H7 (cell line): ENCODE results near the gene RET. TPM values are rescaled to one million over a fixed set of nuclear protein-coding genes. Genes with fewer than 3 reads are reported as not detected.
A peak's percentile ranks its signal among the peaks of the same experiment; 100 is the strongest.
"Not testable (repeated sequence)": the region's sequence is repeated elsewhere in the genome, so short reads cannot be mapped to it uniquely, and the experiment has no call there.

Experiments used
- DNase-seq: peaks from one replicate; pipeline ENCODE4 v3.0.0; 2012
- H3K27me3 ChIP-seq: 2 replicates; pipeline ENCODE4 v1.6.0; 2011; ENCODE audit warnings: mild to moderate bottlenecking, low read length; ENCODE audit not compliant: control insufficient read depth, insufficient read depth
- H3K36me3 ChIP-seq: replicated peaks from 2 replicates; pipeline ENCODE4 v1.5.1; 2011; ENCODE audit warnings: low read length; ENCODE audit not compliant: control insufficient read depth, insufficient read depth
- H3K4me3 ChIP-seq: 2 replicates; pipeline ENCODE4 v1.5.1; 2011; ENCODE audit warnings: low read depth, mild to moderate bottlenecking, control low read depth, low read length, moderate library complexity; ENCODE audit not compliant: insufficient read depth
- total RNA-seq: library from RNA; depleted of rRNA; stranded (reverse); fragments of >200 nt; shearing (Covaris generic); gene quantifications from 2 replicates; pipeline ENCODE4 v1.2.3, GENCODE V29; 2014

The RET gene
- total RNA-seq, 1 experiment from 2014 or later: 16.0 TPM

DNA sequence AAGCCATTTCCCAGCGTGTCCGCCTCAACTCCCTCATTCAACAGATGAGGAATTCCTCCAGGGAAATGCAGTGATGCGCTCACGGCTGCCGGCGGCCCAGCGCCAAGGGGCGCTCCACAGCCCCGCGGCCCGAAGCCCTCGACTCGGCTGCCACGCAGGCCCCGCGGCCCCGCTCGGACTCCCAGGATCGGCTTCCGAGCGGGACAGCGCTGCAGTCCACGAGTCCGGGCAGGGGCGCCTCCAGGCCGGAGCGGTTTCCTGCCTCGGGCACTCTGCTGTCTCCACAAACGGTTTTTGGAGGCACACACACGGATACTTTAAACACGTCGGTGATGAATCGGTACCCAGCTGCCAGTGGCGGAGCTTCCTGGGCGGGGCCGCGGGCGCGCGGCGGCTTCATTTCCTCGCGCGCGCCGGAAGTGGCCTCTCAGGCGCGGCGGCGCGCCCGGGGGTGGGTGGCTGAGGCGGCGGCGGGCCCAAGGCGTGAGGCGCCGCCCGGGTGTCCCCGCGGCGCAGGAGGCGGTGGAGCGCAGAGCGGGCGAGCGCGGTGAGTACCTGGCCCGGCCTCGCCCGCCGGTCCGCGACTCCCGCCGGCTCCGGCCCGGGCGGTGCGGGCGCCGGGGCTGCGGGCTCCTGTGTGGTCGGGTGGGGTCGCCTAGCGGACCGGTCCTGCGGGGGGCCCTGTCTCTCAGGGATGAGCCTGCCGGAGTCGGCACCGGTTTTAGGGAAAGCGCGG is 61.3 kb downstream of the RET start, which contains the start of gene CSGALNACT2:
TSS of gene CSGALNACT2 (plus strand) at position 425 of the 736 bp plus-strand sequence. CDS start 16,705 bp downstream, outside the sequence.
- Histone ChIP-seq H3K4me3 (peak within 1 kb of the TSS; percentile 87), H3K27me3 (peaks cover 9% of the 10 kb centered on the region), H3K36me3 (no peaks in the 10 kb centered on the region)
- peak; percentile 92 for DNase-seq

DNA sequence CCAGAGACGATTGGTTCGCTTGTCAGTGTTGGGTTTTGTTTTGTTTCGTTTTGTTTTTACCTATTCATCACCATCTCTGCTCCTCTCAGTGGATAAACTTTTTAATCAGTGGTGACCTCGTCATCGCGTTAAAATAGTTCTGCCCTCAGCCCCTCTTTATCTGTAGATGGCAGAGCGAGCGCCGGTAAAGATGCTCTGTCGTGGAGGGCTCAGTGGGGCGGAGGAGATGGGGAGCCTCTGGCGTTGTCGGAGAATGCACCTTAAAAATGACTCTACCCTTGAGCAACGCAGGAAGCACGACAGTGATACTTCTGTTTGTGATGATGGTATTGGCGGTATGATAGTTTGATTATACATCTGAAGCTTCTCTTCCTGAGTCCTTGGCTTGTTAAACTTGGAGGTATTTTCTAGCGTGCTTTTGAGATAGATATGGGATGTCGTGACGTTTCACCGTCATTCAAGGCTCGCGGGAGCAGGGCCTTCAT is 61.9 kb downstream of the RET start:
- H3K27me3 ChIP-seq: peaks cover 9% of the 10 kb centered on the region
- H3K4me3 ChIP-seq: peak overlapping the region; percentile 87
- no peaks in the 10 kb centered on the region for H3K36me3 ChIP-seq
- DNase-seq: peak; percentile 73

DNA sequence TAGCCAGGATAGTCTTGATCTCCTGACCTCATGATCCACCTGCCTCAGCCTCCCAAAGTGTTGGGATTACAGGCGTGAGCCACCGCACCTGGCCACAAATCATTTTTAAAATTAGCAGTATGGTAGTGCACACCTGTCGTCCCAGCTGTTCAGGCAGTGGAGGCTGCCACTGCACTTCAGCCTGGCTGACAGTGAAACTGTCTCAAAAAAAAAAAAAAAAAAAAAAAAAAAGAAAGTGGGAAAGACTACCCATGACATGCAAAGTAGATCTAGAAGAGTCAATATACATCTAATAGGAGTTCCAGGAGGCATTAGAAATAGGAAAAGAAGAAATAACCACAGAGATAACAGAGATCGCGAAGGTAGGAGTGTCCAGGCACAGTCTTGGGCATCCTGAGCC is 64.6 kb downstream of the RET start:
- DNase-seq: no peak
- peaks cover 9% of the 10 kb centered on the region for H3K27me3 ChIP-seq
- no peaks in the 10 kb centered on the region for H3K36me3 ChIP-seq
- no peak overlapping the region for H3K4me3 ChIP-seq

DNA sequence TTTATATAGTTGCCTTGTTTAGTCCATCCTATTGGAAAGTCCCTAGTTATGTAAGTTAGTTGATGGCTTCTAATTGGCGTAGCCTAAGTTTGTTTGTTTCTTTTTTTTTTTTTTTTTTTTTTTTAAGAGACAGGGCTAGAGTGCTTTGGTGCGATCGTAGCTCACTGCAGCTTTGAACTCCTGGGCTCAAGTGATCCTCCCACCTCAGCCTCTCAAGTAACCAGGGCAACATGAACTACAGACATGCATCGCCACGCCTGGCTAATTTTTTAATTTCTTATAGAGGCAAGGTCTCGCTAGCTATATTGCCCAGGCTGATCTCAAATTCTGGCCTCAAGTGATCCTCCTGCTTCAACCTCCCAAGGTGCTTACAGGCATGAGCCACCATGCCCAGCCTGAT is 68.4 kb downstream of the RET start:
- no peaks in the 10 kb centered on the region for H3K36me3 ChIP-seq
- no peak for DNase-seq
- H3K4me3 ChIP-seq: no peak overlapping the region
- no peaks in the 10 kb centered on the region for H3K27me3 ChIP-seq

DNA sequence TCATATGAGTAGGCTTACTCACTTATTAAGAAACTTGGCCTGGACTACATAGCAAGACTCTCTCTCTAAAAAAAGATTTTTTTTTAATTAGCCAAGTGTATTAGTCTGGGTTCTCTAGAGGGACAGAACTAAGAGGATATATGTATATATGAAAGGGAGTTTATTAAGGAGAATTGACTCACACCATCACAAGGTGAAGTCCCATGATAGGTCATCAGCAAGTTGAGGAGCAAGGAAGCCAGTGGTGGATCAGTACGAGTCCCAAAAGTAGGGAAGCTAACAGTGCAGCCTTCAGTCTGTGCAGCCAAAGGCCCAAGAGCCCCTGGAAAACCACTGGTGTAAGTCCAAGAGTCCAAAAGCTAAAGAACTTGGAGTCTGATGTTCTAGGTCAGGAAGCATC is 69.1 kb downstream of the RET start:
- H3K36me3 ChIP-seq, H3K27me3 ChIP-seq, H3K4me3 ChIP-seq, DNase-seq: not testable (repeated sequence)

DNA sequence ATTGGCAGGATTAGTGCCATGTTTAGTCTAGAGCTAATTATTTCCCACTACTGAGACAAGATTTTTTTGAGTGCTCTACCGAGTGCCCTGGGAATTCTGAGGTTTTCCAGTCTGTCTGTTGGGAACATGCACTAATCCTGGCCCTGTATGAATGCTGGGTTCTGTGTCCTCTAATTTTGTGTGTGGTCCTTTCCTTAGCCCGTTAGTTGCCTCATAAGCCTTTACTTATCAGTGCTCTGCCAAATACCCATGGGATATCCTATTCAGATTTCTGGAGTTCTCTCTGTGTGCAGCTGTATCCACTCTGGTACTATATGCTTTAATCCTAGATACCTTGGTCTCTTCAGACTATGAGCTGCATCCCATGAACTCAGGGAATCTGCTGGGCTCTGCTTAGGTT is 74.5 kb downstream of the RET start:
- no peak for DNase-seq
- Histone ChIP-seq H3K27me3 (no peaks in the 10 kb centered on the region), H3K4me3 (no peak overlapping the region), H3K36me3 (no peaks in the 10 kb centered on the region)

DNA sequence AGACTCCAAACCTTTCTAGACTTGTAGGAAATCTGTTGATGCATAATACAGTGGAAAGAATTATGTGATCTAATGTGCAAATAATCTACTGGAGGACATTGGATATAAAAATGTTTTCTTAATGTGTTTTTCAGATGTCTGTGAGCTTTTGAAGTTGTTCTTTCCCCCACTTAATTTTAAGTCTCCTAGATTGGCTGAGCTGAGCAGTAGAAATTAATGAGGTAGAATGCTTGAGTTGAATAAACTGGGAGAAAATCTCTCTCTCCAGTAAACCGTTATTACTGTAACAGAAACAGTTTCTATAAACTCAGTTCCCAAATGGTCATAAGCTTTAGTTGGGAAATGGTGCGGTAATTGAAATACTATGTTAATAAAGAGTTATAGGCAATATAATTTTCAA is 77.0 kb downstream of the RET start:
- no peak overlapping the region for H3K4me3 ChIP-seq
- no peak for DNase-seq
- H3K36me3 ChIP-seq: no peaks in the 10 kb centered on the region
- H3K27me3 ChIP-seq: no peaks in the 10 kb centered on the region

DNA sequence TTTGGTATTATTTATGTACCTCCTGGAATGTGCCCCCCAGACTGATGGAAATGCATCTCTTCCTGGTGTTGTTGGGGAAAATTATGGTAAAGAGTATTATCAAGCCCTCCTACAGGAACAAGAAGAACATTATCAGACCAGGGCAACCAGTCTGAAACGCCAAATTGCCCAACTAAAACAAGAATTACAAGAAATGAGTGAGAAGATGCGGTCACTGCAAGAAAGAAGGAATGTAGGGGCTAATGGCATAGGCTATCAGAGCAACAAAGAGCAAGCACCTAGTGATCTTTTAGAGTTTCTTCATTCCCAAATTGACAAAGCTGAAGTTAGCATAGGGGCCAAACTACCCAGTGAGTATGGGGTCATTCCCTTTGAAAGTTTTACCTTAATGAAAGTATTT is 78.4 kb downstream of the RET start:
- Histone ChIP-seq H3K27me3 (no peaks in the 10 kb centered on the region), H3K4me3 (no peak overlapping the region), H3K36me3 (no peaks in the 10 kb centered on the region)
- DNase-seq: no peak

DNA sequence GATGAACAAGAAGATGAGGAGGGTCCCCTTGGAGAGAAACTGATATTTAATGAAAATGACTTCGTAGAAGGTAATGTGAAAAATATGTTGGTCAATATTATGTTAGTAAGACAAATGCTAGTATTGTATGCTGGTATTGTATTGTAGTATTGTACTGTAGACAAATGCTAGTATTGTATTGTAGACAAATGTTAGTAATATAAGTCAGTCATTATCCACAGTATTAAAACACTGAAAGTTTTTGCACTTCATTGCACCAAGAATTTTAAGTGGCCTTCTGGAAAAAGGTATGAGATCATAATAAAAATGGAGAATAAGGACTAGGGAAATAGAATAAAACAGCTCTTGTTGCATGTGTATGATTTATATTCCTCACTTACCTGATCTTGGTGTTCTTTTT is 78.9 kb downstream of the RET start:
- Histone ChIP-seq H3K4me3 (no peak overlapping the region), H3K36me3 (no peaks in the 10 kb centered on the region), H3K27me3 (no peaks in the 10 kb centered on the region)
- DNase-seq: no peak

DNA sequence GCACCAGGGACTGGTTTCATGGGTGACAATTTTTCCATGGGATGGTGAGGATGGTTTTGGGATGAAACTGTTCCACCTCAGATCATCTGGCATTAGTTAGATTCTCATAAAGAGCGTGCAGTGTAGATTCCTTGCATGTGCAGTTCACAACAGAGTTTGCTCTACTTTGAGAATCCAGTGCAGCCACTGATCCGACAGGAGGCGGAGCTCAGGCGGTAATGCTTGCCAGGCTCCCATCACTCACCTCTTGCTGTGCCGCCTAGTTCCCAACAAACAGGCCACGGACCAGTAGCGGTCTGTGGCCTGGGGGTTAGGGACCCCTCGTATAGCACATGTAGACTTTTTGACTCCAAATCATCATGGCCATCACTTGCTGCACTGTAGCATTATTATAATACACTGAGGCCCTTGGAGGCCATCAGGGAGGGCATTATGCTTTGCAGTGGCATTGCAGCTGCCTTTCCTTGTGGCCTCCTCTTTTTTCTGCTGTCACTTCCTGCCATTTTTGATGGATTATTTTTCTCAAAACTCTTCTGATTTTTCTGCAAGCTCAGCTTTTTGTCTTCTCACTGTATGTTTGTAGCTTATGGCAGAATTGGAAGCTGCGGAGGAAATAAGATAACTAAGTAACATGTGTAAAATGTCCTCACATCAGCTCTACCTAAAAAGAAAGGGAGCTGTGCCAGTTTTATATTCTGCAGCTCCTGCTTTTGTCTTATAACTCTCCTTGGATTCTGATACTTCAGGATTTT is 79.9 kb downstream of the RET start:
- no peak for DNase-seq
- Histone ChIP-seq H3K36me3 (no peaks in the 10 kb centered on the region), H3K27me3 (no peaks in the 10 kb centered on the region), H3K4me3 (no peak overlapping the region)

DNA sequence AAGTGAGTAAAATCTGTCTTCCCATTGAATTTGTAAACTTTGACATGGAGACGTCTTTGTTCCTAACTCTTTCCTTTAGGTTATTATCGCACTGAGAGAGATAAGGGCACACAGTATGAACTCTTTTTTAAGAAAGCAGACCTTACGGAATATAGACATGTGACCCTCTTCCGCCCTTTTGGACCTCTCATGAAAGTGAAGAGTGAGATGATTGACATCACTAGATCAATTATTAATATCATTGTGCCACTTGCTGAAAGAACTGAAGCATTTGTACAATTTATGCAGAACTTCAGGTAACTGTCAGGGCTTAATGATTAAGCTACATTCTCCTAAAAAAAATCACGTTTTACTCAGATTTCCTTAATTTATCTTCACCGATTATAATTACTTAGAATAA is 81.8 kb downstream of the RET start:
- H3K36me3 ChIP-seq: no peaks in the 10 kb centered on the region
- no peak for DNase-seq
- no peaks in the 10 kb centered on the region for H3K27me3 ChIP-seq
- H3K4me3 ChIP-seq: no peak overlapping the region

DNA sequence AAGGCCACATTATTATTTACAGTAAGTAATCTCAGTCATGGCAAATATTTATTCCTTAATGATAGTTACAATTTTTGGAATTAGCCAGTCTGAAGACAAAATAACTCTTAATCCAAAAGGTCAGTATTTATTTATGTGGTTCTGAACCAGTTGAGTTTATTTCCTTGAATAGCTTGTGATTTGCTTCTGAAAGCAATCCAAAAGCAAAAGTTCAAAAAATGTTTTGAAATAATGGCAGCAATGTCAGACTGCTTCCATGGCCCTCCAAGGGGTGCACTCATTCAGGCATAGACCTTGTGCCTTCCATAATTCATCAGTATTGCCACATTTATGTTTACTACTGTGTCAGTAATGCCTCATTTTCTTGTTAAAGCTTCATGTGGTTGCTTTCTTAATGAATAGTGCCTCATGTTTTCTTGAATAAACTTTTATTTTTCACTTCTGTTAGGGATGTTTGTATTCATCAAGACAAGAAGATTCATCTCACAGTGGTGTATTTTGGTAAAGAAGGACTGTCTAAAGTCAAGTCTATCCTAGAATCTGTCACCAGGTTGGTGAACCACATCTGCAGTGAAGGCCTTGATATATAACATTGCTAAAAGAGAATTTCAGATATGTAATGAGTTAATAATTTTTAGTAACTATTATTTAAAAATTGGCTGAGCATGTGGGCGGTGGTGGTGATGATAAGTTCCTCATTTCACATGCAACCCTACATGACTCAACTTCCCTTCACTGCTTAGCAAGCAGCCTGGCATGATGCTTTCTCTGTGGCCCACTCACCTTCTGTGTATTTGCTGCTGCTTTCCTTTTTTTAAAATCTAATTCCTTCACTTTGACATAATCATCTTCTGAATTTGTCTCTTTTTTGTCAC is 83.4 kb downstream of the RET start:
- H3K36me3 ChIP-seq: no peaks in the 10 kb centered on the region
- DNase-seq: no peak
- no peaks in the 10 kb centered on the region for H3K27me3 ChIP-seq
- H3K4me3 ChIP-seq: no peak overlapping the region

DNA sequence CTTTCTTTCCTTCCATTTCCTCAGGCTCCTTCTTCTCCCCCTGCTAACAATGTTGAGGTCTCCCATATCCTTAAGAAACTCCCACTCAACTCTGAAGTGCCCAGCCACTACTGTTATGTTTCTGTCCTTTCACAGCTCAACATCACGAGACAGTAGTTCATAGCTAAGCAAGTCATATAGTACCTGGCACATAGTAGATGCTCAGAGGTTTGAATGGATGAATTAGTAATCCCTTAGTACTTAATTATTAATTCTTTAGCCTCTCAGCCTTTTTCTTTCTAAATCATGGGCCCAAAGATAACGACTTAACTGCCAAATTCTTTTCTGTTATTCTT is 84.0 kb downstream of the RET start:
- H3K27me3 ChIP-seq: no peaks in the 10 kb centered on the region
- no peak overlapping the region for H3K4me3 ChIP-seq
- no peaks in the 10 kb centered on the region for H3K36me3 ChIP-seq
- DNase-seq: no peak

DNA sequence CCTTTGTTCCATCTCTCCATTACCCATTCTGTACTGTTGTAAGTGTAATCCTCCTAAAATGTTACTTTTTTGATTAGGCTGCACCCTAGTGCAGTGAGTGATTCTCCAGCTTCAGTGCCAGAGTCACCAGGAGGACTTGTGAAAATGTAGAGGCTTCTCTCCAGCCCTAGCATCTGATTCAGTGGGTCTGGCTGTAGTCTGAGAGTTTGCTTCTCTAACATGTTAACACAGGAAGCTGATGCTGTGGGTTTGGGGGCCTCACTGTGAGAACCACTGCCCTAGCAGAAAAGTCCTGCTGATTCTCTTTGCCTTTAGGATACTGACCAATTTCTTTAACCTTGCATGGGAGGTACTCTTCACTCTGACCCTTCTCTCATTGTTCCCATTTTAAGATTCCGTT is 85.7 kb downstream of the RET start:
- Histone ChIP-seq H3K27me3 (no peaks in the 10 kb centered on the region), H3K4me3 (no peak overlapping the region), H3K36me3 (no peaks in the 10 kb centered on the region)
- DNase-seq: no peak
